Hematopoietic multipotent progenitor cell treated with erythropoietin and hydrocortisone succinate and interleukin-3 and kit ligand, for 15 days (in vitro differentiated cells): ENCODE measurements around the gene WWP2.
A peak's percentile ranks its signal among the peaks of the same experiment; 100 is the strongest.
"Not testable (repeated sequence)": the region's sequence is repeated elsewhere in the genome, so short reads cannot be mapped to it uniquely, and the experiment has no call there.

Experiments
- DNase-seq: peaks from one replicate; pipeline ENCODE4 v3.0.0-alpha.2; 2015; ENCODE audit warnings: low spot score

The WWP2 gene

DNA sequence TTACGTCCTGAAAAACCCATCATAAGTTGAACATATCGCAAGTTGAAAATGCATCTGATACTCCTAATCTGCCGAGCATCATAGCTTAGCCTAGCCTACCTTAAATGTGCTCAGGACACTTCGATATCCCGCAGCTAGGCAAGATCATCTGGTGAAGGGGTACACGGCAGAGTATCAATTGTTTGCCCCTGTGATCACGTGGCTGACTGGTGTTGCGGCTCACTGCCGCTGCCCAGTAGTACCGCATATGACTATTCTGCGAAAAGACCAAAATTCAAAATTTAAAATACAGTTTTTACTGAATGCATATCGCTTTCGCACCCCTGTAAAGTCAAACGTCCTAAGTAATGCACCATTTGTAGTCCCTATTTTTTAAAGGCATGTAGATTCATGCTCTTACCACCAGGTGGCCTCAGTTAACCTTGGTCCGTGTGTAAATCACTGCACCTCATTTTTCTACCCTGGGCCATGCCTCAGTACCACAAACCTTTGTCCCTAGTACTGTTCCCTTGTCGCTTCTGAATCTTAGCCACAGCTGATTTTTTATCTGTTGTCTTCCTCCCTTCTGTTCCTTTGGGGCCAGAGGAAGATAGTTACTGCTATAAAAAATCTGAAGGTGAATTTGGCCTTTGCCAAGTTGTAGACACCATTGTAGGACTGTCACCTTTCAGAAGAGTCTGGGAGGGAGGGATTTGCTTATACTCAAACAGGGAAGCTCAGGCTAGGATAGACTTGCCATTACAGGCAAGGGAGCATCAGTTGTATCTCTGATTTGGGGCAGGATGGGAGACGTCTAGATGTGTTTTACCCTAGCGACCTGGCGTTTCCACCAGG is 34.4 kb downstream of the WWP2 start:
- DNase-seq = peak; percentile 69

- DNase-seq = no peak
These were observed 36.3 kb downstream of the WWP2 start for GRCh38 chr16:69798466-69798865.

DNA sequence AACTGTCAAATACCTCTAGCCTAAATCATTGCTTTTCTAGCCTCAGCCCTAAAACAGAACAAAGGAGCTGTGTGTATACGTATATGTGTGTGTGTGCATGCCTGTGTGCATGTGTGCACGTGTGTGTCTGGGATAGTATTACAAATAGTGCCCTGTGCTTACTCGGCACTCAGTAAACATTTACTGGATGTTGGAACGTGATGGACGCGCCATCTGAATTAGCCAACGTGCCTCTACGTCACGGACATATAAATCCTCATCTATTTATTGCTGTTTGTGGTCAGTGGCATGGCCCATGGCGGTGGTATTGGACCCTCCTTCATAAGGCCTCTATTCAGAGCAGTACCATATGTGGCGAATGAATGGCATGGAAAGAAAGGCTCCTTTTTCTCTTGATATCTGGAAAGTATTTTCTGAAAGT is 37.5 kb downstream of the WWP2 start:
- DNase-seq = no peak

DNA sequence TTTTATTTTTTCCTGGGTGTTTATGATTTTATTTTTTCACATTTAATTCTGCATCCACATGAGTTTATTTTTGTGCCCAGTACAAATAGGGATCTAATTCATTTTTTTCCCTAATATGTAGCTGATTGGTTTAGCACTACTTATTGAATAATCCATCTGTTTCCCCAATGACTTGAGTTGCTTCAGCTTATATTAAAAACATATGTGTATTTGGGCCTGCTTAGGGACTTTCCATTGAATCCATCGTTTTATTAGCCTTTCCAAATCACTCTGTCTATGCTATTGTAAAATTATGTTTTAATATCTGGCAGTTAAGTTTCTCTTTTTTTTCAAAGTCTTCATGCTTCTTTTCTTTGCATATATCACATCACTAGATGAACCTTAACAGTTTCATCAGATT is 42.2 kb downstream of the WWP2 start:
- DNase-seq = no peak

DNA sequence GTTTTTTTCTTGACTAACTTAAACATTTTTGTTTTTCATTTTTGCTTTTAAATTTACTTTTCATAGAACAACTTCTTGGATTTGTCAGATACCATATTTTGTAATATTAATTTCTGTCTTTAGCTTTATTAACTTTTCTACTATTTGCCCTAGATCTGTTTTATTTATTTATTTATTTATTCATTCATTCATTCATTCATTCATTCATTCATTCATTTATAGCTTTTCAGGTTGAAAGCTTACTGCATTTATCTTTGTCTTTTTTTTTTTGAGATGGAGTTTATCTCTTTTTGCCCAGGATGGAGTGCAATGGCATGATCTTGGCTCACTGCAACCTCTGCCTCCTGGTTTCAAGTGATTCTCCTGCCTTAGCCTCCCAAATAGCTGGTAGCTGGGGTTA is 44.6 kb downstream of the WWP2 start:
- DNase-seq = not testable (repeated sequence)

- DNase-seq = peak; percentile 64
These were observed 50.5 kb downstream of the WWP2 start for GRCh38 chr16:69812688-69813014.

DNA sequence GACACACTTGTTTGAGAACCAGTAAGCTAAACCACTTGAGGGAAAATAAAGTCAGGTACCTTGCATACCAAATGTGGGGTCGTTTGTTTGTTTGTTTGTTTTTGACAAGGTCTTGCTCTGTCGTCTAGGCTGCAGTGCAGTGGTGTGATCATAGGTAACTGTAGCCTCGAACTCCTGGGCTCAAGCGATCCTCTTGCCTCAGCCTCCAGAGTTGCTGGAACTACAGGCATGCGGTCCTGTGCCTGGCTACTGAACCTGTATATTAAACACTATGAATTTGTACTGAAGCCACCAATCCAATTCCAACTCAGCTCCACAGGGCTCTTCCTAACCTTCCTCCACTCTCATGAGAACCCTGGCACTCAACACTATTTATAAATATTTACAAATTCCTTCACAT is 51.9 kb downstream of the WWP2 start:
- no peak for DNase-seq

GRCh38 chr16:69814561-69814960 is 52.4 kb downstream of the WWP2 start:
- DNase-seq = no peak

GRCh38 chr16:69815216-69815883 is 53.2 kb downstream of the WWP2 start:
- DNase-seq = not testable (repeated sequence)

GRCh38 chr16:69816996-69817395 is 54.9 kb downstream of the WWP2 start:
- no peak for DNase-seq

DNA sequence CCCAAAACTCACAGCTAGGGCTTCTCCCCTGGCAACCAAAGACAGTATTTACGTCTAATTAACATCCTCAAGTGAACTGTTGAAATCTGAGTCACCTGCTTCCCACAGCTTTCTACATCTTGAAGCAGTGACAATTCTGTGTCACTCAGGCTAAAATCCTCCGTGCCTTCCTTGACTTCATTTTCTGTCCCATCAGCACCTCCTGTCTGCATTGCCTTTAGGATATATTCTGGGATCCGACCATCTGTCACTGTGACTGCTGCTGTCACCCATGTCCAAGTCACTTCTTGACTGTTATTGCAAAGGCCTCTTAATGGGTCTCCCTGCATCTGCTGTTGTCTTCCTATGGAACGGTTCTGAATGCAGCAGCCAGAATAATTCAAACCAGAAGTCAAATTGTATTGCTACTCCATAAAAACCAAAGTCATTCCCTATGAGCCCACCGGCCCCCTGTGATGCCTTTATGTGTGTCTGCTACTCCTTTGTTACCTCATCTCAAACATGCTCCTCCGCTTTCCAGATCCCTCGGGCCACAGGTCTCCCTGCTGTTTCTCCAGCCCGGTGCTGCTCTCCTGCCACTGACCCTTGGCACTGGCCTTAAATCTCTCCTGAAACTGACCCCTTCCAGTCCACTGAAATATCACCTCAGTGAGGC is 56.9 kb downstream of the WWP2 start:
- no peak for DNase-seq

DNA sequence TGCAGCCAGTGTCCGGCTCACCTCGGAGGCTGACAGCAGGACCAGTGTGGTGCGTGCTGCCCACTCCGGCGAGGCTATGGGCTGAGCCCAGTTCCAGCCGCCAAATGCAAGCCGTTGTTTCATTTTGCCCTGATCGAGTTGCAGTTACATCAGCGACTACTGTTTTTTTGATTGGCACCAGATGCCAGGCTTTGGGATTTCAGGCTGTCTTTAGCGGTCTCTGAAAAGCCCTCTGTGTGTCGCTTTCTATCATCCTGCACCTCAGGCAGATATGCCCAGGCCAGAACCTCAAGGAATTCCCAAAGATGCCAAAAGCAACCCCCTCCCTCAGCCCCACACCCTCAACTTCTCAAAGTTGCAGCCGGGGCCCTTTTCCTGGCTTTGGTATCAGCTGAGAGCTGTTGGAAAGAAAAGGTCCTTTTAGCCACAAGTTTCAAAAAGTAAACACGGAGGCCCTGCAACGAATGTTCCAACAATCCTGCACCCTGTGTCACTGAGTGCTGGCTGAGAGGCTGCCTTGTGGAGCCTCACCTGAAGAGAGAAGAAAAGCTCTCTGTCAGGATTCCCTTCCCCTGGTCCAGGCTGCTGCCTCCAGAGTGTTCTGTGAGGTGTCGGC is 58.9 kb downstream of the WWP2 start:
- no peak for DNase-seq

DNA sequence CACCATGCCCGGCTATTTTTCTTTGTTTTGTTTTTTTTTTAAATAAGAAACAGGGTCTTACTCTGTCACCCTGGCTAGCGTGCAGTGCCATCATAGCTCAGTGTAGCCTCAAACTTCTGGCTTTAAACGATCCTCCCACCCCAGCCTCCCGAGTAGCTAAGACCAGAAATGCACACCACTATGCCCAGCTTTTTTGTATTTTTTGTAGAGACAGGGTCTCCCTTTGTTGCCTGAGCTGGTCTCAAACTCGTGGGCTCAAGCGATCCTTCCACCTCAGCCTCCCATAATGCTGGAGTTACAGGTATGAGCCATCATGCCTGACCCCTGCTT is 59.7 kb downstream of the WWP2 start:
- no peak for DNase-seq

DNA sequence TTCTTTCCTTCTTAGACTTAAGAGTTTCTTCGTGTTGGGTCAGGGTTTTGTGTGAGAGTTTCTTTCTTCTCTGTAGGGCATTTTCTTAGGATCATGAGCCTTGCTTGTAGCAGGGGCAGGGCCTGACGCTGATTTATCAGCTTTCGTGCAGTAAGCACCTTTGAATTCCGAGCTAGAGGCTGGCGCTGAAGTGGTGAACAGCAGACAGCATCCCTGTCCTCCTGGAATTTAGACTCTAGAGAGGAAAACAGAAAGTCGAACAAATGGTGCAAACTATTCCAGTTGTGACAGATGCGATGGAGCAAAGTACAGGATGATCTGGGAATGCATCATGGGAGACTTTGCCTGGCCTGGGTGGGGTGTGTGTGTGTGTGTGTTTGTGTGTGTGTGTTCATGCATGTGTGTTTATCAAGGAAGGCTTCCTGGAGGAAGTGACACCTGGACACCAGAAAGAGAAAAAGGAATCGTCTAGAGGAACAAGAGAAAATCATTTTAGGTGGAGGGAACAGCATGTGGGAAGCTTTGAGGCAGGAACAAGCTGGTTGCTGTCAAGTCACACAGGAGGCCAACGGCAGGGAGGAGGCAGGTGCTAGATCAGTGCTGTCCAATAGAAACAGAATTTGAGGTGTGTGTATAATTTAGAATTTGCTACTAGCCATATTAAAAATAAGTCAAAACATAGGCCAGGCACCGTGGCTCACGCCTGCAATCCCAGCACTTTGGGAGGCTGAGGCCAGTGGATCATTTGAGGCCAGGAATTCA is 60.2 kb downstream of the WWP2 start:
- no peak for DNase-seq

DNA sequence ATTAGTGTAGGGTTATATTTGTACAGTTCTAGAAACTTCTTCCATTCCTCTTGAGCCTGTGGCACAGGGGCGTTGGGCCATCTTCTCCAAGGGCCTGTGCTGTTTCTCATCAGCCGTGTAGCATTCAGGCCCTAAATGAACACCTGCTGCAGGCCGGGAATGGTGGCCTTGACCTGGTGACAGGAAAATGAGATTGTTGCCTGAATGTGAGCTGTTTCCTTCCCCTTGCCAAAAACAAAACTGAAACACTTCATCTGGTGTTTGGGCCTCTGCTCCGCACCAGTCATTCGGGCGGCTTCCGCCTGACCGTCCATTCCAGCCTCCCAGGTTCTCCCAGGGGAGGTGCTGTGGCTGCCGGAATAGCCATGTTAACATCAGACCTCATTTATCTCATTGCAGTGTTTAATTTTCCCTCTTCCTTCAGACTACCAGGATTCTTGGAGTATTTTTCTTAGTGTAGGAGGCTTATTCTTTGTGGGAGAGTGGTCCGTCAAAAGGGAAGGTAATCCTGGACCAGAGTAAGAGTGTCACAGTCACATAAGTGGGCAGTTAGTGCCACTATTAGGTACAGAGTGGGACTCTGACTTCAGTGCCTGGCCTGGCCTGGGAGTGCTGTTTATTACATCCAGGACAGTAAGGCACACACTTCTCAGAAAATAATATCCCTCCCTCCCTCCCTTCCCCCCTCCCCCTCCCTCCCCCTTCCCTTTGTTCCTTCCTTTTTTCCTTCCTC is 61.9 kb downstream of the WWP2 start:
- DNase-seq = no peak

DNA sequence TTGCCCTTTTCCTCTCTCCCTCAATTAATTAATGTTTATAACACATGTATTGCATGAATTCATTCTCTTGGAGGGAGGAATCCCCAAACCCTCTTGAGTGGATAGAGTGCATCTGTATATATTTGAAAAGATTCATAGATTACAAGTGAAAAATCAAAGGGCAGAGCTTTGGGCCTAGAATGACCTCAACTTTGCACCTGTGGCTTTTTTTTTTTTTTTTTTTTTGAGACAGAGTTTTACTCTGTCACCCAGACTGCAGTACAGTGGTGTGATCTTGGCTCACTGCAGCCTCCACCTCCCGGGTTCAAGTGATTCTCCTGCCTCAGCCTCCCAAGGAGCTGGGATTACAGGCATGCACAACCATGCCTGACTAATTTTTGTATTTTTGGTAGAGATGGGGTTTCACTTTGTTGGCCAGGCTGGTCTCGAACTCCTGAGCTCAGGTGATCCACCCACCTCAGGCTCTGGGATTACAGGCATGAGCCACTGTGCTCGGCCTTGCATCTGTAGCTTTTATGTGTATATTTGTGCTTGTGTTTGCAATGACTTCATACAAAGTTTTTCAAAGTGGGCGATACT is 62.5 kb downstream of the WWP2 start:
- not testable (repeated sequence) for DNase-seq

GRCh38 chr16:69827524-69827923 is 65.4 kb downstream of the WWP2 start:
- no peak for DNase-seq

DNA sequence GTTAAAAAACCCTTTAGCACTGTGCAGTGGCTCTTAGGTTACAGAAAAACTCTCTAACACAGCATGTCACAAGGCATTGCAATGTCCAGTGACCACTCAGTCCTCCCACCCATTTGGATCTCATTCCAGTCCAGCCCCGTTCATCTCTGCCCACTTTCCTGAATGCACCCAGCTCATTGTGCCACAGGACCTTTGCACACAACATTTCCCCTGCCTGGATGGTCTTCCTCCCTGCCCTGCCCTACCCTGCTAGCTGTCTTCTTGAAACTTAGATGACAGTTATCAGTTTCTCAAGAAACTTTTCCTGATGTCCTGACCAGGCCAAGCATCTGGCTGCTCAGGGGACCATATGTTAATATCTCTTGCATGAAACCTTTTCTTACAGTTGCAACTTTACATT is 67.2 kb downstream of the WWP2 start:
- DNase-seq = no peak

- no peak for DNase-seq
These were observed 68.0 kb downstream of the WWP2 start for GRCh38 chr16:69830146-69830533.

GRCh38 chr16:69830534-69831211 is 68.5 kb downstream of the WWP2 start:
- no peak for DNase-seq
